ENCODE data around the gene TMEM74B. TPM values are rescaled to one million over a fixed set of nuclear protein-coding genes. Genes with fewer than 3 reads are reported as not detected.

The TMEM74B gene
- total and polyA plus RNA-seq, 2 donors, result 0.47 to 1.3 TPM

DNA sequence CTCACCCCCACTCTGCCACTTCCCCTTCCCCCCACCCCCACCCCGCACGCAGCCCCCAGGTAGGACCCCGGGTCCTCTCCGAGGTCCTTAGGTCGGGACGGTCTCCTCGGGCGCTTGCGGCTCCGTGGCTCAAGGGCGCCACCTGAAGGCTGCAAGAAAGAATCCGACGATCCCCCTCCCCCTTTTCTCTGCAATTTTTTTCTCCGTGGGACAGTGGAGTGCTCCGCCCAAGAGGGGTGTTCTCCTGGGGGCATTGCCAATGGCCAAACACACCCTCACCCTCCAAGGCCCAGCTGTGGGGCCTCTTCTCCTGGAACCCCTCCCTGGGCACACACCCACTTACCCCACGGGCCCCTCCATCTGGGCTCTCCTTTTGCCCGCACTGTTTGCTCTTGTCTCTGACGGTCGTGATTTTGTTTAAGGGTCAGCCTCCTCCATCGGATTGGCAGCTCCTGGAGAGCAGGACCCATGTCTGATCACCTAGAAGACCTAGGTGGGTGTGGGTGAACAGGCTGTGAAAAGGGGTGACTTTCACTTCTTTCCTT, 1.1 kb upstream of the TMEM74B start:
- DNase-seq (ENCODE audit: low read depth in 6 of 9, low spot score in 9 of 9), result peak in 4 of 9 donors; percentile 13 to 47 (median 20)
- Histone ChIP-seq H3K4me3 (ENCODE audit: low read length in 2 of 2) (peak overlapping the region in 1 of 2 donors; percentile 38), H3K27me3 (ENCODE audit: control insufficient read depth in 2 of 2, insufficient read depth in 1 of 2, low read length in 1 of 2) (peaks cover 37 to 62% of the 10 kb centered on the region in 2 donors), H3K4me1 (ENCODE audit: control insufficient read depth in 2 of 2, insufficient read depth in 2 of 2, low read length in 2 of 2) (no peaks in the 10 kb centered on the region), H3K27ac (ENCODE audit: low read depth in 1 of 2, low read length in 1 of 2) (no peak overlapping the region), H3K36me3 (ENCODE audit: control insufficient read depth in 2 of 2, insufficient read depth in 2 of 2, low read length in 1 of 2) (no peaks in the 10 kb centered on the region), H3K9me3 (ENCODE audit: control insufficient read depth in 2 of 2, insufficient read depth in 1 of 2, low read length in 1 of 2) (no peaks in the 10 kb centered on the region)
- 14% methylated on average over 20 of the region's 20 CpGs for WGBS

DNA sequence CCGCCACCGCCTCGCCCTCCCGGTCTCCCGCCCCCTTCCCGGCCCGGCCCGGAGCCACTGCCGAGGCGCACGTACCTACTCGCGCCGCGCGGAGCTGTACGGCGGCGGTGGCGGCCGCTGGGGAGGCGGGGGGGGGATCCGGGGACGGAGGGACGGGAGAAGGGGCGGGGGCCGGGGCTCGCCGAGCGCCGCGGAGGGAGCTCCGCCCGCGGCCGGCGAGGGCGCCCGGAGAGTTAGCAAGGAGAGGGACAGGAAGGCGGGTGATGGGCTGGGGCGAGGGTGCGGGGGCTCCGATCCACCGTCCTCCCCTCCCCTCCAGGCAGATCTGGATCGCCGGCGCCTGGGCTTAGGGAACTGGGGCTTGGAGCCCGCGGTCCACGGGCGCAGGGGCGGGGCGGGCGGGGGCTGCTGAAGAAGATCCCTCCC, 548 bp upstream of the TMEM74B start:
- under 1% methylated on average over 54 of the region's 54 CpGs for WGBS
- Histone ChIP-seq H3K27ac (ENCODE audit: low read depth in 1 of 2, low read length in 1 of 2) (no peak overlapping the region), H3K4me3 (ENCODE audit: low read length in 2 of 2) (peak overlapping the region in 1 of 2 donors; percentile 38), H3K4me1 (ENCODE audit: control insufficient read depth in 2 of 2, insufficient read depth in 2 of 2, low read length in 2 of 2) (no peaks in the 10 kb centered on the region), H3K36me3 (ENCODE audit: control insufficient read depth in 2 of 2, insufficient read depth in 2 of 2, low read length in 1 of 2) (no peaks in the 10 kb centered on the region), H3K27me3 (ENCODE audit: control insufficient read depth in 2 of 2, insufficient read depth in 1 of 2, low read length in 1 of 2) (peaks cover 37 to 60% of the 10 kb centered on the region in 2 donors), H3K9me3 (ENCODE audit: control insufficient read depth in 2 of 2, insufficient read depth in 1 of 2, low read length in 1 of 2) (no peaks in the 10 kb centered on the region)
- no peak for DNase-seq (ENCODE audit: low read depth in 6 of 9, low spot score in 9 of 9)

DNA sequence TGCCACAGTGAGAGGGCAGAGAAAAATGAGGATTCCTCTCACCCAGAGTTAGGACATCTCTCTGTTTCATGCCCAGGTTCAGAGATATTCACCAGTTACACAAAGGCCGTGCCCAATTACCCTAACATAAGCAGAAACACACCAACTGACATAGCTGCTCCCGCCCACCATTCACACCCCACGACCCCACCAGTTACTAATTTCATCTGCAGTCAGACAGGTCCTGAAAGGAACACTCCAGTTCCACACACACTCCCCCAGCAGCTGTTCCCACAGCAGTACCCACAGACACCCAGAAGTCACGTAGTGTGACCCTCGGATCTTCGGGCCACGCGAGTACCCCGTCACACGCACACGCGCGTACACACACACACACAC, 532 bp downstream of the TMEM74B start:
- Histone ChIP-seq H3K36me3 (ENCODE audit: control insufficient read depth in 2 of 2, insufficient read depth in 2 of 2, low read length in 1 of 2) (no peaks in the 10 kb centered on the region), H3K9me3 (ENCODE audit: control insufficient read depth in 2 of 2, insufficient read depth in 1 of 2, low read length in 1 of 2) (no peaks in the 10 kb centered on the region), H3K27ac (ENCODE audit: low read depth in 1 of 2, low read length in 1 of 2) (no peak overlapping the region), H3K27me3 (ENCODE audit: control insufficient read depth in 2 of 2, insufficient read depth in 1 of 2, low read length in 1 of 2) (peaks cover 37 to 57% of the 10 kb centered on the region in 2 donors), H3K4me1 (ENCODE audit: control insufficient read depth in 2 of 2, insufficient read depth in 2 of 2, low read length in 2 of 2) (no peaks in the 10 kb centered on the region), H3K4me3 (ENCODE audit: low read length in 2 of 2) (no peak overlapping the region)
- DNase-seq (ENCODE audit: low read depth in 6 of 9, low spot score in 9 of 9), result no peak
- WGBS, result 54% methylated on average over 13 of the region's 13 CpGs

DNA sequence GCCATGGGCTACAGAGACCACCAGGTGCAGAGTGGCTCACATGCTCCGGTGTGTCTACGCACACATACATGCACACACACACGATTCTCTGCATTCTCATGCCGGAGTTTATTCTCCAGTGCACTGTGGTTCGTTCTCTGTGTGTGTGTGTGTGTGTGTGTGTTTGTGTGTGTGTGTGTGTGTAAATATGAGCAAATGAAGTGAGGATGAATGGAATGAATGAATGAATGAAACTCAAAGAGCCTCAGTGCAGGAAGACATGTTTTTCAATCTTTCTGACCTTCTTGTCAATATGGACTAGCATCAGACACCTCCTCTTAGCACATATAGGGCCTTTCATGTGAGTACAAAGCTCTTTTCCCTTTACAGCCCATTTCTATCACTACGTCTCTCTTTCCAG, 1.6 kb downstream of the TMEM74B start:
- Histone ChIP-seq H3K27ac (ENCODE audit: low read depth in 1 of 2, low read length in 1 of 2) (no peak overlapping the region), H3K27me3 (ENCODE audit: control insufficient read depth in 2 of 2, insufficient read depth in 1 of 2, low read length in 1 of 2) (peaks cover 37 to 54% of the 10 kb centered on the region in 2 donors), H3K4me1 (ENCODE audit: control insufficient read depth in 2 of 2, insufficient read depth in 2 of 2, low read length in 2 of 2) (no peaks in the 10 kb centered on the region), H3K4me3 (ENCODE audit: low read length in 2 of 2) (no peak overlapping the region), H3K9me3 (ENCODE audit: control insufficient read depth in 2 of 2, insufficient read depth in 1 of 2, low read length in 1 of 2) (no peaks in the 10 kb centered on the region), H3K36me3 (ENCODE audit: control insufficient read depth in 2 of 2, insufficient read depth in 2 of 2, low read length in 1 of 2) (no peaks in the 10 kb centered on the region)
- no peak for DNase-seq (ENCODE audit: low read depth in 6 of 9, low spot score in 9 of 9)
- WGBS, result 94% methylated on average over 6 of the region's 6 CpGs

DNA sequence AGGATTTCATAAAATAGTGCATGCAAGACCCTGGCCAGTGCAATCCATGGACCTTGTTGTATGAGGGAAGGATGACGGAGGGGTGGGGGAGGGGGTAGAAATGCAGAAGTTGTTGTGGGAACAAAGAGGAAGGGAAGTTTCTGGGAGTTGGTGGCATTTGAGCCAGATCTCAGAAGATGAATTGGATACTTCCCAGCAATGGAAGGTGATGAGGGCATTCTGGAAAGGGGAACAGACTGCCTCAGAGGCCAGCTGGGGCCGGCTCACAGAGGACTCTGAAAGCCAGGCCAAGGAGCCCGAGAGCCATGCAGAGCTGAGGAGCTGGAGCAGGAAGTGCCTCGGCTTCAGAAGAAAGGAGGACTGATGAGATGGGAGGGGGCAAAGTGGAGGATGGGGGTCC, 2.7 kb downstream of the TMEM74B start:
- H3K9me3 ChIP-seq (ENCODE audit: control insufficient read depth in 2 of 2, insufficient read depth in 1 of 2, low read length in 1 of 2), result no peaks in the 10 kb centered on the region
- no peaks in the 10 kb centered on the region for H3K36me3 ChIP-seq (ENCODE audit: control insufficient read depth in 2 of 2, insufficient read depth in 2 of 2, low read length in 1 of 2)
- 62% methylated on average over 4 of the region's 4 CpGs for WGBS
- peaks cover 34 to 48% of the 10 kb centered on the region in 2 donors for H3K27me3 ChIP-seq (ENCODE audit: control insufficient read depth in 2 of 2, insufficient read depth in 1 of 2, low read length in 1 of 2)
- no peak for DNase-seq (ENCODE audit: low read depth in 6 of 9, low spot score in 9 of 9)
- no peak overlapping the region for H3K4me3 ChIP-seq (ENCODE audit: low read length in 2 of 2)
- no peak overlapping the region for H3K27ac ChIP-seq (ENCODE audit: low read depth in 1 of 2, low read length in 1 of 2)
- H3K4me1 ChIP-seq (ENCODE audit: control insufficient read depth in 2 of 2, insufficient read depth in 2 of 2, low read length in 2 of 2), result no peaks in the 10 kb centered on the region

DNA sequence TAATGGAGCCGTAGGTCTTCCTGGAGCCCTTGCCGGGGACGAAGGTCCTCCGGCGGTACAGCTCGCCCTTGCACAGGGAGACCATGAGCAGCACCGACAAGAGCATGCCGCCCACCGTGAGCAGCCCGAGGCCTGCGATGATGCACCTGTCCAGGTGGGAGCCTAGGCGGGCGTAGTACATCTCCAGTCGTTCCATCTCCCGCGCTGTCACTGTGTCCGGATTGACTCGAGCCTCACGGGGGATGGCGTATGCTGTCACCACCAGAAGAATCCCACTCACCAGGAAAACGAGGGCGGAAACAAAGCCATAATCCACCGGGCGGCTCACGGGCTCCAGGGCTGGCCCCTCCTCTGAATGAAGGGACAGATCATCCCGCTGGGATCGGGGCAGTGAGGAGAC, 3.8 kb downstream of the TMEM74B start:
- WGBS, result 98% methylated on average over 27 of the region's 27 CpGs
- DNase-seq (ENCODE audit: low read depth in 6 of 9, low spot score in 9 of 9), result no peak
- Histone ChIP-seq H3K9me3 (ENCODE audit: control insufficient read depth in 2 of 2, insufficient read depth in 1 of 2, low read length in 1 of 2) (no peaks in the 10 kb centered on the region), H3K4me3 (ENCODE audit: low read length in 2 of 2) (no peak overlapping the region), H3K27me3 (ENCODE audit: control insufficient read depth in 2 of 2, insufficient read depth in 1 of 2, low read length in 1 of 2) (peaks cover 30 to 37% of the 10 kb centered on the region in 2 donors), H3K36me3 (ENCODE audit: control insufficient read depth in 2 of 2, insufficient read depth in 2 of 2, low read length in 1 of 2) (peaks cover 0 to 2% of the 10 kb centered on the region in 2 donors), H3K27ac (ENCODE audit: low read depth in 1 of 2, low read length in 1 of 2) (no peak overlapping the region), H3K4me1 (ENCODE audit: control insufficient read depth in 2 of 2, insufficient read depth in 2 of 2, low read length in 2 of 2) (no peaks in the 10 kb centered on the region)

DNA sequence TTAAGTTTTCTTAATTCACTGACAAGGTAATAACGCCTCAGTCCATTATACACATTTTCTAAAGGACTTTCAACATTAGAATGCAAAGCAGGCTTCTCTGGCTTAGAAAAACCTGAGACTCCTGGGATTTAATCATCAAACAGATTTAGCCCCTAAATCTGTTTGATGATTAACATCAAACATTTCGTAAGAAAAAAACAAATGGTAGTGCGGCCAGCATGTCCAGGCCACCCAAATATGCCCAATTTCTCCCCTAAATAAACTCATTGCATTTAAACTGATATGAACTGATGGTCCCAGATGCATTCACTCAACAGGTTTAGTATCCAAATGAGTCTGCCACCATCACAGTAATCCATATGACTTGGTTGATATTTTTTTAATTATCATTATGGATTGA, 6.2 kb downstream of the TMEM74B start:
- H3K36me3 ChIP-seq (ENCODE audit: control insufficient read depth in 2 of 2, insufficient read depth in 2 of 2, low read length in 1 of 2), result peaks cover 0 to 7% of the 10 kb centered on the region in 2 donors
- WGBS, result 98% methylated on average over 3 of the region's 3 CpGs
- H3K9me3 ChIP-seq (ENCODE audit: control insufficient read depth in 2 of 2, insufficient read depth in 1 of 2, low read length in 1 of 2), result no peaks in the 10 kb centered on the region
- no peak overlapping the region for H3K27ac ChIP-seq (ENCODE audit: low read depth in 1 of 2, low read length in 1 of 2)
- H3K4me3 ChIP-seq (ENCODE audit: low read length in 2 of 2), result no peak overlapping the region
- no peak for DNase-seq (ENCODE audit: low read depth in 6 of 9, low spot score in 9 of 9)
- H3K27me3 ChIP-seq (ENCODE audit: control insufficient read depth in 2 of 2, insufficient read depth in 1 of 2, low read length in 1 of 2), result peaks cover 8 to 14% of the 10 kb centered on the region in 2 donors
- no peaks in the 10 kb centered on the region for H3K4me1 ChIP-seq (ENCODE audit: control insufficient read depth in 2 of 2, insufficient read depth in 2 of 2, low read length in 2 of 2)

DNA sequence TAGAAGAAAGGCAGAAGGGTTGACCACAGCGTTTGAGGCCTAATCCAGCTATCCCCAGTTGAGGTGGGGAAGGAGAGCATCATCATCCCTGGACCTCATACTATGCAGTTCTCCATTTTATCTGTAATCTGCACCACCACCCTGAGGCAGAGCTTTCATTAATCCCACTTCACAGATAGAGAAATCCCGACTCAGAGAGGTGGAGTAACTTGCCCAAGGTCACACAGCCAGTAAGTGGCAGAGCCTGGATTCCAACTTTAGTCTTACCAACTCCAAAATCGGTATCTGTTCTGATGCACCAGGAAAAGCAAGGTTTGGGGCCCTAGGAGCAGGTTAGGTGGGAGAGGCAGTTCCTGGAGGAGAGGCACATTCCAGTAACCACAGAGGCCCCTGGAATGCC, 6.7 kb downstream of the TMEM74B start:
- Histone ChIP-seq H3K4me3 (ENCODE audit: low read length in 2 of 2) (no peak overlapping the region), H3K9me3 (ENCODE audit: control insufficient read depth in 2 of 2, insufficient read depth in 1 of 2, low read length in 1 of 2) (no peaks in the 10 kb centered on the region), H3K4me1 (ENCODE audit: control insufficient read depth in 2 of 2, insufficient read depth in 2 of 2, low read length in 2 of 2) (no peaks in the 10 kb centered on the region), H3K27me3 (ENCODE audit: control insufficient read depth in 2 of 2, insufficient read depth in 1 of 2, low read length in 1 of 2) (peaks cover 5 to 10% of the 10 kb centered on the region in 2 donors), H3K27ac (ENCODE audit: low read depth in 1 of 2, low read length in 1 of 2) (no peak overlapping the region), H3K36me3 (ENCODE audit: control insufficient read depth in 2 of 2, insufficient read depth in 2 of 2, low read length in 1 of 2) (peaks cover 0 to 7% of the 10 kb centered on the region in 2 donors)
- WGBS, result 96% methylated on average over 3 of the region's 3 CpGs
- DNase-seq (ENCODE audit: low read depth in 6 of 9, low spot score in 9 of 9), result no peak

DNA sequence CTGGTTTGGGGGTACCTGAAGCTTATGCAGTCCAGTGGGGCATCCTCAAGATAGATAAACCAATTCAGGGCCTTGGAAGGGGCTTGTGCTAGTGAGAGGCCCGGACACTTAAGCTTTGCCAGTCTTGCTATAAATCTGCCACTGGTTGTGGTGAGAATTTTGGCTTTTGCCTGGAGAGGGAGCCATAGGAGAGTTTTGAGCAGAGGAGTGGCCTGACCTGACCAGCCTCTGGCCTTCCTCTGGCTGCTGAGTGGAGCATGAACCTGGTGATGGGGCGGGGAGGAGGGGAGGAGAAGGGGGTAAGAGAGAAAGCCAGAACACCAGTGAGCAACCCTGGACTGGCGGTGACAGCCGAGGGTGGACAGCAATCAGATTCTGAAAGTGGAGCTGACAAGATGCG, 7.1 kb downstream of the TMEM74B start:
- Histone ChIP-seq H3K4me3 (ENCODE audit: low read length in 2 of 2) (no peak overlapping the region), H3K27me3 (ENCODE audit: control insufficient read depth in 2 of 2, insufficient read depth in 1 of 2, low read length in 1 of 2) (peaks cover under 1 to 6% of the 10 kb centered on the region in 2 donors), H3K27ac (ENCODE audit: low read depth in 1 of 2, low read length in 1 of 2) (no peak overlapping the region), H3K9me3 (ENCODE audit: control insufficient read depth in 2 of 2, insufficient read depth in 1 of 2, low read length in 1 of 2) (no peaks in the 10 kb centered on the region), H3K4me1 (ENCODE audit: control insufficient read depth in 2 of 2, insufficient read depth in 2 of 2, low read length in 2 of 2) (no peaks in the 10 kb centered on the region), H3K36me3 (ENCODE audit: control insufficient read depth in 2 of 2, insufficient read depth in 2 of 2, low read length in 1 of 2) (peaks cover 3 to 7% of the 10 kb centered on the region in 2 donors)
- DNase-seq (ENCODE audit: low read depth in 6 of 9, low spot score in 9 of 9), result no peak
- 96% methylated on average over 5 of the region's 5 CpGs for WGBS
